GM18858 (cell line): ENCODE results near the gene TBCK.
A peak's percentile ranks its signal among the peaks of the same experiment; 100 is the strongest.

Source experiments
- ATAC-seq: cut with Tn5 transposase; IDR thresholded peaks from one replicate; pipeline ENCODE4 v1.9.1; 2021; ENCODE audit not compliant: unreplicated experiment

TBCK gene

DNA sequence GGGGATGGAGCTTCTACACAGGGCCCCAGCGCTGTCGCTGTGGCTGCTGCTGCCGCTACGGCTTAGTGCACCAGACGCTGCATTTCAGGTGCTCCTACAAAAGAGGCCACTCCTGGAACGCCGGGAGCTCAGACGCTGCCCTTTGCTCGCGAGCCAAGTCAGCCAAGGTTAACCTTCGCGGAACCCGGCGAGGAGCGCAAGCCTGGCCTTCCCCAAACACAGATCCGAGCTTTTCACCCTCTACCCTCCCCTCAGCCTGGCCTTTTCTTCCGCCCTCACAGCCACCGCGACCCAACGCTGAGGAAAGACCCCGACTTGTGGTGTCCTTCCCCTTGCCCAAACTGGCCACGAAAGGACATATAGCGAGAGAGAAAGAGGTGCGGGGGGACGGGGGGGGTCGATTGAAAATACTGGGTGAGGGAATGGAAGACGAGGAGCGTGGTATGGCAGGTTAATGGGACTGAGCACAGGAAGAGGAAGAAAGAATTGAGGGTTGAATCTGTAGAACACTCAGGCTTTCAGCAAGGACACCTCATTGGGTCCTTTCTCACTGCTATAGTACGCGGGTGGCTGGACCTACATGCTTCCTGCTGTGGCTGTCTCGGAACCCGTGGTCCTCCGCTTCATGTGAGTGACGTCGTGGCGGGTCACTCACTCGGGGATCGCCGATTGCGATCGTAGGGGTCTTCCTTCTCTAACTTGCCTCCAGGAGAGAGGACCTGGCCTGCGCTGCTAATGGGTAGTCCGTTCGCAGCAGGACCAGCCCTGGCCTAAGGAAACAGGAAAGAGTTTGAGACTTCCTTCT is at the start of gene TBCK, which contains the start of gene AIMP1:
Gene TBCK (minus strand): TSS at position 242 of the 805 bp plus-strand sequence. CDS start 7,249 bp downstream, outside the sequence.
Gene AIMP1 (plus strand): TSS at position 583 of the 805 bp plus-strand sequence. CDS start 8,460 bp downstream, outside the sequence.
- ATAC-seq: peak; percentile 80

DNA sequence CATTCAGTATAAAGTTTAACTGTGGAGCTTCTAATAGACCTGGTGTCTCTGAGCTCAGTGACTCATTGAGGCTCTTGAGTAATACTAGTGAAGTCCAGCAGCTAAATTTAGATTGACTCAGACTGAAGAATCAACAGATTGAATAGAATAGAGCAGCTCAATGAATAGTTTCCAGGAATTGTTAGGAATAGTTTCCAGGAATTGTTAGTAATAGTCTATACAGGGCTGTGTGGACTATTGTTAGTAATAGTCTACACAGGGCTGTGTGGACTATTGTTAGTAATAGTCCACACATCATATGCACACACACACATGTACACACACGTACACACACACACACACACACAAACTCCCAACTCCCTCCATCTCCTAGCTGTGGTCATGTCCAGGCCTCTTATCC is 49.6 kb upstream of the TBCK start:
- ATAC-seq: no peak

DNA sequence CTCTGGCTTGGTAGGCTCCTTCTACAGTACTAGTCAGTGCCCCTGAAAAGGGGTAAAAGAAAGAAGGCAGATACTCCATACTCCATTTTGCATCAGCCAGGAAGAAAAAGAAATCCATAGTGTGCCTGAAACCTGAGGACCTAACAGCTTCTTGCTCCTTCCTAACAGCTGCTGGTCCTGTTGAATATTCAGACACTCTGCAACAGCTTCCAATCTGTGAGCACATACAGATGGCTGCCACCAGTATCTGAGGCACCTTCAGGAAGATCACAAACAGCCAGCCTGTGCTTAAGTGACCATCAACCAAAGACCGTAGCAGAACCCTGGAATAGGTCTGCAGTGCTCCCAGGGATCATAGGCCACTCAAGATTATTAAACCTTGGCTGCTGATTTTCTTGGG is 48.3 kb upstream of the TBCK start:
- no peak for ATAC-seq

DNA sequence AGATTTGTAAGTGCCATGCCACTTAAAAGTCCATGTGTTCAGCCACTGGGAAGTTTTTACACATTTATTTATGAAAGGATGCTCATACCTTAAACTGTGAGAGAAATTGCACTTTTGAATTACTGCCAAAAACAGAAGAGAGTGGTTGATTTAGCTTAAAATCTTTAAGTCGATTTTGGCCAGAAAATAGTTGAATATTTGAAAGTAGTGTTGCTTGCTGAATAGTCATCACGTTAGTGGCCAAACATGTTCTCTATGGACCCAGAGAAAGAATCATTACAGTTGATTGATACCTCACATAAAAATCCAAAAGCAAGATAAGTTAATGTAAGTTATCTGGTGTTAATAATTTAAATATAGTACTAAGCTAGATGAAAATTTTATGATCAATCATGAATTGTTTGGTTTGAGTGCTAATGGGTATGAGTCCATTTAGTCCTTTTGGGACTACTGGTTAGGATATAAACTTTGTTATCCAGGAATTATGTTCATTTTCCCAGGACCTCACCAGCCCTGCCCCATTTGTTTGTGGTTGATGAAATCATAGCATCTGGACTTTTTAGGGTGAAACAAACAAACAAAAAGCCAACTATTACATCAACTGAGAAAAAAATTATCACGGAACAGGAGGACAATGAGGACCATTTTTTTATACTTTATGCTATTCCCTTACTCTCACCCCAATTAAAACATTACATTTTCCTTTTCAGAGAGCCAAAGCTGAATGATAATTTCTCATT is 46.2 kb upstream of the TBCK start:
- ATAC-seq: no peak

DNA sequence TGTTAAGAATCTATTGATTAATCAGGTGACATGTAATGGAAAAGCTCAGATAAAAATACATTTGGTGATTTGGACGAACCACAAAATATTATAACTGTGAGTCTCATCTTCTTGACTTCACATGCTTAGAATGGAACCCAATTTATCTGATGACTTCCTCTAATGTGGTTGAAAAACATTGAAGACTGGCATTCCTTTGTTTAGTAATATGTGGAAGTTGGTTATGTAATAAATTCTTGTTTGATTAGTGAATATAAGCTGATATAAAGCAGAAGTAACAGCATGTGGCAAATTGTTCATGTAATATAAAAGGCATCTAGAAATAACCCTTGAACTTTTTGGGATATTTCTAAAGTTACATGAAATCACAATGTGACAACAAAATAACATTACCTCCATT is 42.9 kb upstream of the TBCK start:
- no peak for ATAC-seq

DNA sequence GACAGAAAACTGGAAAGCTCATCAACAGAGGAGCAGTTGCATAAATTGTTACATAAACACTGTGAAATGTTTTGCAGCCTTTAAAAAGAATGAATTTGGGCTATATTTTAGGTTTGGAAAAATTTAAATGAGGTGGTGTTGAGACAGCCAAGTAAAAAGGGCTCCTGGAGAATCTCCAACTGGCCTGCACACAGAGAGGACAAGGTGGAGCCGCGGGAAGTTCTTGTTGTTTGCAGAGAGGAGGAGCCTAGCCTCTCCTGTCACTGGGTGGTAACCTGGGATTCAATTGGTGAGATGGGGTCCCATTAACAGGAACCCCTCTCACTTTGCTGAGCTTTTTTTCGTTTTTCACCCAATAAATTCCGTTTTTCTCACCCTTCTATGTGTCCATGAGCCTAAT is 39.2 kb upstream of the TBCK start:
- no peak for ATAC-seq

DNA sequence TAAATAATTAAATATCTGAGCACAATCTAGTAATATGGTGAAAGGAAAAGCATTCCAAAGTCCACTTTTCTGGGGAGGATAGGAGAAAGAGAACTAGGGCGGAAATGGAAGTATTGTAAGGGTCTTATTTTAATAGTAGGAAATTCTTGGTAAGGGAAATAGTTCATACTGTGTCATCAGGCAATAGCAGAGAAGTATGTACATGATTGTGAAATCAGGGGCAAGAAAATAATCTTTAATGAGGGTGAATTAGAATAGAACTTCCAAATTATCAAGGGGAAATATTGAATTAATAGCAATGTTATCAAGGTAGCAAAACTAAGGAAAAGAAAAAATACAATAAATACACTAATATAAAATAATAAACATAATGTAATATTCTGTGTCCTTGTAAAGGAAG is 37.8 kb upstream of the TBCK start:
- no peak for ATAC-seq

DNA sequence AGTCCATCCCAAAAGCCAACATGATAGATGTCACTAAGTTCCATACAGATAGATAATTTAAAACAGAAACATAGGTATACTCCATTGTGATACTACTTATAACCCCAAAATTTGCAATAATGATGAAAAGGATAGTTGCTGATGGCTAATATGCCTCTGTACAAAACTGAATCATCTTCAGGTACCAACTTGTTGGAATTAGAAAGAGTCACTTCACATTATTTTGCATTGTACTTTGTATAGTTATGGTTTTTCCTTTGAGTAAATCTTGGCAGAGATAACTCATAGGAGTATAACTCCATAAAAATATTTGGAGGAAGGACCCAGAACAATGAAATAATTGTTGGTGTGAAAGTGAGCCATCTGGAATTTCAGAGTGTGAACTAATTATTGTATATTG is 35.0 kb upstream of the TBCK start:
- ATAC-seq: no peak

DNA sequence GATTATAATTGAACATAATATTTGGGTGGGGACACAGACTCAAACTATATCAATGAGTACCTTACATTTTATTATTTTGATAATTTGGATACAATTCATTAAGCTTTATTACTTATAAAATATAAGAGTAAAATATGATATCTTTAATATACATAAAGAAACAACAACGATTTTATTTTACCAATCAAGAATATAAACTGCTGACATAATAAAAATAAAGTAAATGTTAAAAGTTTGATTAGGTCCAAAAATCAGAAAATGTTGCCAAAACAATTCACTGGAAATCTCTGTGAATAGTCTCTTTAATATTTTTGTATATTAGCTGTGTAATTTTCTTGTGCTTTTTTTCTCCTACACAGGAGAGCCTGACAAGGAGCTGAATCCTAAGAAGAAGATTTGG is 31.2 kb upstream of the TBCK start:
- no peak for ATAC-seq

DNA sequence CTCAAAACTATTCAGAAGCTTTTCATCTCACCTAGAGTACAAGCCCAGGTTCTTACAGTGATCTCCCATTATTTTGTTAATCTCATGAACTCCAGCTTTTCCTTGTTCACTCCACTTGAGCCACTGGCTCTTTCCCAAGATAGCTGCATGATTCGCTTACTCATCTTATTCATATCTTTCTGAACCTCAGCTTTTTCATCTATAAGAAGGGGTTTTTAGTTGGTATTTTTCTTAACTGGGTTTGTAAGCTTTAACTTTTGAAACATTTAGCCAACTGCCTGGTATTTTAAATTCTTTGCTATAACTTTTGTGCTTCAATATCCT is 28.6 kb upstream of the TBCK start:
- no peak for ATAC-seq

DNA sequence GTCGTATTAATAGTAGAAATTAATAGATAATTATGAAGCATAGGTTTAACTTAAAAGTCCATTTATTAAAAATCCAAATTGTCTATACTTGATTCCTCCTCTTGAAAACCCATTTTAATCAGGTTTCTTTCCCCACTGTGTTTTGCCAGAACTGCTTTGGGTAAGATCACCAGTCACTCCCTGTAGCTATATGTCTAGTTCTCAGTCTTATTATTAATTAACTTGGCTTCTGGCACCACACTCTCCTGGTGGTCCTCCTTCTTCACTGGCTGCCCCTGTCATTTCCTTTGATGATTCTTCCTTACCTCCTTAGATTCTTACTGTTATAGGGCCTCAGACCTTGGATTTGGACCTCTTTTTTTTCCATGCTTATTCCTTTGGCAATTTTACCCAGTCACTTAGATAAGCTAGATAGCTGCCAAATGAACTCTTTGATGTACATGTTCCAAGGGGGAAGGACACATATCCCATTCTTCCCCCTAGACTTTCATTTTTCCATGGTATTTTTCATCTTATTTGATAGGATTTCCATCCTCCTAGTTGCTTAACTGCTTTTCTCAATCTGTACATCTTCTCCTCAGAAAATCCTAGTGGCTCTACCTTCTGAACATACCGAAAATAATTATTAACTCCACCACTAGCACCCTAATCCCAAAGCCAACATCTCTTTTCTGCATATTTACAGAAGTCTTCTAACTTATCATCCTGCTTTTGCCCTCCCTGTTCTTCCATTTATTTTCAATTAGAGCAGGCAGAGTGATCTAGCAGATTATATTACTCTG is 28.0 kb upstream of the TBCK start:
- no peak for ATAC-seq

DNA sequence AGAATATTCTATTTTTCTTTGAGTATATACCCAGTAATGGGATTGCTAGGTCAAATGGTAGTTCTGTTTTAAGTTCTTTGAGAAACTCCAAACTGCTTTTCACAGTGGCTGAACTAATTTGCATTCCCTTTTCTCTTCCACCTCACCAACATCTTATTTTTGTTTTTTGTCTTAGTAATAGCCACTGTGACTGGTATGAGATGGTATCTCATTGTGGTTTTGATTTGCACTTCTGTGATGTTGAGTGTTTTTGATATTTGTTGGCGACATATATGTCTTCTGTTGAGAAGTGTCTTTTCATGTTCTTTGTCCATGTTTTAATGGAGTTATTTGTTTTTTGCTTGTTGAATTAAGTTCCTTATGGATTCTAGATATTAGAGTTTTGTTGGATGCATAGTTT is 24.8 kb upstream of the TBCK start:
- ATAC-seq: no peak

DNA sequence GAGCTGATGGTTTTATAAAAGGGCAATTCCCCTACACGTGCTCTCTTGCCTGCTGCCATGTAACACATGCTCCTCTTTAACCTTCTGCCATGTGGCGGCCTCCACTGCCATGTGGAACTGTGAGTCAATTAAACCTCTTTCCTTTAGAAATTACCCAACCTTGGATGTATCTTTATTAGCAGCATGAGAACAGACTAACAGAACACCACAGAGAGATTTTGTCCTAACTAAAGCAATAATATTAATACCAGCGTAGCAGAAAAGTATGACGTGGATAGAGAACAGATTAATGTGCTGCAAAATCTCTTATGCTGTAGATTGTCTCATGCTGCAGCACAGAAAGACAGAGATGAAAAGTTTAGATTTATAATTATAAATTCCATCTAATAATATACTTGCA is 23.4 kb upstream of the TBCK start:
- ATAC-seq: no peak

DNA sequence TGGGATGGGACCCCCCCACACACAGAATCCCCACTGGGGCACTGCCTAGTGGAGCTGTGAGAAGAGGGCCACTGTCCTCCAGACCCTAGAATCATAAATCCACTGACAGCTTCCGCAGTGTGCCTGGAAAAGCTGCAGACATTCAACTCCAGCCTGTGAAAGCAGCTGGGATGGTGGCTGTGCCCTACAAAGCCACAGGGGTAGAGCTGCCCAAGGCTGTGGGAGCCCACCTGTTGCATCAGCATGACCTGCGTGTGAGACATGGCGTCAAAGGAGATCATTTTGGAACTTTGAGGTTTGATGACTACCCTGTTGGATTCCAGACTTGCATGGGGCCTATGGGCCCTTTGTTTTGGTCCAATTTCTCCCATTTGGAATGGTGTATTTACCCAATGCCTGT is 22.7 kb upstream of the TBCK start:
- no peak for ATAC-seq

DNA sequence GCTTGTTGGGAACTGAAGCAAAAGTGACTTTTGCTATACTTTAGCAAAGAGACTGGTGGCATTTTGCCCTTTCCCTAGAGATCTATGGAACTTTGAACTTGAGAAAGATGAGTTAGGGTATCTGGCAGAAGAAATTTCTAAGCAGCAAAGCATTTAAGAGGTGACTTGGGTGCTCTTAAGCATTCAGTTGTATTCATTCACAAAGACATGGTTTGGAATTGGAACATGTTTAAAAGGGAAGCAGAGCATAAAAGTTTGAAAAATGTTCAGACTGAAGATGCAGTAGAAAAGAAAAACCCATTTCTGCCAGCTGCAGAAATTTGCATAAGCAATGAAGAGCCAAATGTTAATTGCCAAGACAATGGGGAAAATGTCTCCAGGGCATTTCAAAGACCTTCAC is 21.9 kb upstream of the TBCK start:
- ATAC-seq: no peak

DNA sequence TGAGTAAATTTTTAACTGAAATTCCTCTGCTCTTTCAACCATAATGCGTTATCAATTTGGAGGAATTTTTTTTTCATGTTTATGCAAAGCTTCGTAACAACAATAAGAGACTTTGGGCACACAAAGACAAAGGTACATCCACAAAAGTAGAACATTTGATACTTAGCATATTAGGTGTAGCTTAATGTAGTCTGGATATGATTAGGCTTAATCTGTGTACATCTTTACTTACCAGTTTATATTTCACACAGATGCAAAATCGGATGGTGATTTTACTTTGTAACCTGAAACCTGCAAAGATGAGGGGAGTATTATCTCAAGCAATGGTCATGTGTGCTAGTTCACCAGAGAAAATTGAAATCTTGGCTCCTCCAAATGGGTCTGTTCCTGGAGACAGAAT is 20.6 kb upstream of the TBCK start:
- ATAC-seq: no peak

DNA sequence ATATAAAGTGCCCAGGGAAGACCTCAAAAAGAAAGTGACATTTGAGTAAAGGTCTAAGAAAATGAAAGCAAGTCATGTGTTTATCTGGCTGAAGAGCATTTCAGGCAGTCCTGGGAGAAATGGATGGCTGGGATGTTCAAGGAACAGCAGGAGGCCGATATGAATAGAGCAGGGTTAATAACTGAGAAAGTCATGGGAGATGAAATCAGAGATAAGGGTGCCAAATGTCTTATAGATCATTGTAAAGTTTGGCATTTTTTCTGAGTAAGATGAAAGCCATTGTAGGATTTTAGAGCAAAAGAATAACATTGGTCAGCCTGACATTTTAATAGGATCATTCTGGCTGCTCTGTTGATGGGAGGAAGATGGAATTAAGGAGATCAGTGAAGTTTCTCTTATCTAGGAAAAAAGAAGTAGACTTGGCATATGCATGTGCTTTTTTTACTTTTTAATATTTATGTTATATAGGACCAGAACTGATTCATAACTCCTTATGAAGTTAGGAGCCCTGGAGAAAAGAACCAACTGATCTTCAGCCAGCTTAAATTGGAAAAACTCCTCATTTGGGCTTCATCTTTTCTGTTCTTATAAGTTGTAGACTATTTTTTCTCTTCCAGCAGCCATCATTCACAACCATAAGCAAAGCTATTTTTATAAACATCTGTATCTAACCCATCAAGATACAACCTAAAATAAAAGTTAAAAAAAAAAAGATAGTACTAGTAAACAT is 18.9 kb upstream of the TBCK start:
- no peak for ATAC-seq

DNA sequence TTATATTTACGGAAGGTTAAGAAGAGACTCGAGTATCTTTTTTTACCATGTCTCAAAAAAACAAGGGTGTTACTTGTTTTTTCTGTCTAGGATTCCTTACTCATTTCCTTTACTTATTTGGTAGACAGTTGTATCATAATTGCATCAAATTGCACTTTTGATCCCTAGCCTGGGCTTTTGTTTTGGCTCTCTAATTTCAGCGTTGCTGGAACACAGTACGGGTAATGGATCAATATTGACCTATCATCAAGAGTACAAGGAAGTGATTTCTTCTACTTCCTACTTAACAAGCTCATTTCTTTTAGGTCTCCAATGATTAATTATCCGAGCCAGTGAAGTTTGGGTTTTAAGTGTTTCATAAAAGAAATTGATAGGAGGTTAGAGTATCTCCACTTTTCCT is 17.2 kb upstream of the TBCK start:
- no peak for ATAC-seq

DNA sequence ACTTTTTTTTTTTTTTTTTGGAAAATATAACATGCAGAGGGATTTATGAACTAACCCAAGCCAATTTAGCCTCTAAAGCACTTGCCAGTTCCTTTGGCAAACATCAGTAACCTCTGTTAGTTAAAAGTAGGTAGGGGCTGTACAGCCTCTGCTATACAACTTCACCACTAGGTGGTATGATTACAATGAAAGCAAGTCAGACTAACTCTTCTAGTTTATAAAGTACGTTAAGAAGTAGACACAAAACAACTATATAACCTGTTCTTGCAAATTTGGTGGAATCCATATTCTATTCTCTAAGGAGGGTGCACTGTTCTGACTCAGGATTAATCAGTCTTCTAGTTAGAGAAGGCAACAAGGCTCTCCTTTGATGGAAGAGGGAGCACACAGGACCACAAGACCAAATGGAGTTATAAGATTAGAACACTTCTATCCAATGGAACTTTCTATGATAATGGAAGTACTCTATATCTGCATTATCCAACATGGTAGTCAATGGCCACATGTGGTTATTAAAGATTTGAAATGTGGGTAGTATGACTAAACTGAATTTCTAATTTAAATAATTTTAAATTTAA is 13.1 kb upstream of the TBCK start:
- peak; percentile 83 for ATAC-seq

DNA sequence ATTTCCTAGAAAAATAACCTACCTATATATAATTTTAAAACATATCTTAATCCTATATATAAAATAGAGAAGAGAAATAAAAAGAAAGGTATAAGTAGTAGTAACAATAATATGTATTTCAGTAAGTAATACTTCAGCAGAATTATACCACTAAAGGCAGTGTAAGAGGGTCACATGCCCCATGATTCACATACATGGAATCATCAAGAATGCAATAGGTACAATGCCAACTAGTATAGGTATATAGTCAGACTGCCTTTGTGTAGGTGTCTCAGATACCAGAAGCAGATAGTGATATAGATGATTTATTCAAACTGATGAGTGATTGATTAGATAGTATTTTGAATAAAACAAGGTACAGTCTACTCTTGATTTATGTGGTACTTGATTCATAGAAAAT is 9.8 kb upstream of the TBCK start:
- no peak for ATAC-seq

DNA sequence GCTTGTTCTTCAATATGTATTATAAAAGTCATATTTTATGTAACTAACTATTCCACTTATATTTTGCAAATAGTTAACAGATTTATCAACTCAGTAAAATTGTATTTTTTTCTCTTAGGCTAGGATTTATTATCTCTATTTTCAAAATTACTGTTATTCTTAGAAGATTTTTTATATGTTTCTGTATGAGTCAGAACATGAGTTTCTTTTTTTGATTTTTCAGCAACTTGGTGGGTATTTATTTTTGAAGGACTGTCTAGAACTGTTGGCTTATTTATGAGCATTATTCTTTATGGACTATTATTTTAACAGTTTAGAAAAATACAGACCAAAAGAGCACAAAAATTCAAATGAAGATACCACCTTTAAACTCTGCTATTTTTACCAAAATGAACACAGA is 7.1 kb upstream of the TBCK start:
- no peak for ATAC-seq
